Fibroblast of skin of right biceps (primary cell): ENCODE data around the gene FARSA.
A peak's percentile ranks its signal among the peaks of the same experiment; 100 is the strongest.
"Not testable (repeated sequence)": the region's sequence is repeated elsewhere in the genome, so short reads cannot be mapped to it uniquely, and the experiment has no call there.

Experiments used
- DNase-seq: peaks from one replicate; pipeline ENCODE4 v3.0.0-alpha.2; 2013

The FARSA gene

DNA sequence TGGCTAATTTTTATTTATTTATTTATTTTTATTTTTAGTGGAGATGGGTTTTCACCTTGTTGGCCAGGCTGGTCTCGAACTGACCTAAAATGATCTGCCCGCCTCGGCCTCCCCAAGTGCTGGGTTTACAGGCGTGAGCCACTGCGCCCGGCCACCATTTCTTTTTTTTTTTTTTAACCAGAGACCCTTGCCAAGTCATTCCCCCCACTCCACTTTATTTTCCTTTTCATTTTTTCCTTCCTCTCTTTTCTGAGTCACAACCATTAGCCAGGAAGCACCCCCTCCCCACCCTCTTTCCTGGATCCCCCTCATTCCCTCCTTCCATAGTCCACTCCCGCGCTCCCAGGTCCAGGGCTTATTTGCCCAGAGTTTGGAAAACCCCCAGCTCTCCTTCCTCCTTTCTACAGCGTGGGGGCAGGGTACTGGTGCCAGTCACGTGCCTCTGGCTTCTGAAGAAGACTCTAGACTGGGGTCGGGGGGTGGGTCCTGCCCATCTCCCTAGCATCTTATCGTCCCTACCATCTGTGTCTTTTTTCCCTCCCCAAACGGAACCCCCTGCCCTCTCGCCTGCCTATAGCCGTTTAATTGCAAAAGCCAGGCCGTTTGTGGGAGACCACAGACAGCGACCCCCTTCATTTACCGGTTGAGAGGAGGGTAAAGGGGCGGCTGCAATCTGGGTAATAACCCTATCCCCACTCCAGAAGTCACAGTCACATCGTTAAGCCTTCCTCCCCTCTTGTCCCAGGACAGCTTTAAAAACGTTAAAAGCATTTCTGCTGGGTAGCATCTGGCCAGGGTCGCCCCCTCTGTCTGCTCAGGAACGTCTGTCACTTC lies 3.8 kb upstream of the FARSA start:
- DNase-seq = peak; percentile 47

DNA sequence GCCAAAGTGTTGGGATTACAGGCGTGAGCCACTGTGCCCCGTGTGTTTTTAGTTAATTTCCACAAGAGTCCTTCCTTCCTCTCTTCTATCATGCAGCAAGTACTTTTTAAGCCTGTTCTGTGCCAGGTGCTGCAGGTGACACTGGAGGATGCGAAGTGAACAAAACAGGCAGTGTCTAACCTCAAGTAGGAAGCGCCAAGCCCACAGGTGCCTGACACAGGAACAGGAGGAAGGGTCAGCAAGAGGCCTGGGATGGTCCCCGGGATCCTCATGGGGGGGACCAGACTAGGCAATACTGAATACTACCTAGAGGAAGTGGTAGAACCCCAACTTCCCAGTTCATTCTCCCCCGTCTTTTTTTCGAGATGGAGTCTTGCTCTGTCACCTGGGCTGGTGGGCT lies 3.1 kb upstream of the FARSA start:
- DNase-seq = no peak

DNA sequence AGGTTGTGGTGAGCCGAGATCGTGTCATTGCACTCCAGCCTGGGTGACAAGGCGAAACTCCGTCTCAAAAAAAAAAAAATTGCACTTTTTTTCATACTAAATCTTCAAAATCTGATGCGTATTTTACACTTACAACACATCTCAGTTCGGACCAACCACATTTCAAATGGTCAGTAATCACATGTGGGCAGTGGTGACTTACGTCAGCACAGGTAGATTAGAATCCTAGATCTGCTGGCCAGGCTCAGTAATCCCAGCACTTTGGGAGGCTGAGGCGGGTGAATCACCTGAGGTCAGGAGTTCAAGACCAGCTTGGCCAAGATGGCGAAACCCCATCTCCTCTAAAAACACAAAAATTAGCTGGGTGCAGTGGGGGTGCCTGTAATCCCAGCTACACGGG lies 1.6 kb upstream of the FARSA start:
- no peak for DNase-seq

DNA sequence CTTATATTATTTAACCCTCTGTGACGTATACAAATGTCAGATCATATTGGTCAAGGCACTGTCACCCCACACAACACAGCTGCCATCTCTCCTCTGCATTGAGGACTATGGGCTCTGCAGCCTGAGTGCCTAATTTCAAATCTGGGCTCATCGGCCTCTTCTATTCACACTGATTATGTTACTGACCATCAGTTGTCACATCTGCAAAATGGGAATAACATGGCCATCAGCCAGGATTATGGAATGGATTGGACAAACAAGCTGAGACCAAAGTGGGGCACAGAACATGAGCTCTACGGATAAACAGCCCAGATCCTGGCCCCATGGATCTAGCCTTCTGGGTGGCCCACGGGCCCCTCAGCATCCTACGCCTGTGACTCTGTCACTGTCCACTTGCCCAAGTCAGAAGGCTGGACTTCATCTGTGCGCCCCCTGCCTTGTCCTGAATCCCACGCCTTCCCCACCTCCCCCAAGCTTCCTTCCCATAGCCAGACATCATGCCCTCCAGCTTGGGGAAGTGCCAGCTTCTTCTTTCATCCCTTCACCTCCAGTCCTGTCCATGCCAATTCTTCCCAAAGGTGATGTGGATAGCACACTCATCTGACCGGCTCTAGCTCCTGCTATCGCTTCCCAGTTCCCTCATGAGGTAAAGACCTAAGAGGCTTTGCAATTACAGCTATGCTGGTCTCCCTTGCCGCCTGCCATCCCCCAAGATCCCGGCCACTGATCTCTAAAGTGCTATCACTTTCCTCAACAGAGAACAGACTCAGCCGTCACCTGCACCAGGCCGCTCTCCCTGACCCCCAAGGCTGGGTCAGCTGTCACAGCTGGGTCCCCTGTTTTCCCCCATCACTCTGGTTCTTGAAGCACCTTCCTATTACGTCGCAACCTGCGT lies 872 bp downstream of the FARSA start:
- no peak for DNase-seq

- no peak for DNase-seq
Measured at GRCh38 chr19:12930002-12930645, 3.4 kb downstream of the FARSA start.

- DNase-seq = no peak
Measured at GRCh38 chr19:12924621-12925310, 8.7 kb downstream of the FARSA start.

DNA sequence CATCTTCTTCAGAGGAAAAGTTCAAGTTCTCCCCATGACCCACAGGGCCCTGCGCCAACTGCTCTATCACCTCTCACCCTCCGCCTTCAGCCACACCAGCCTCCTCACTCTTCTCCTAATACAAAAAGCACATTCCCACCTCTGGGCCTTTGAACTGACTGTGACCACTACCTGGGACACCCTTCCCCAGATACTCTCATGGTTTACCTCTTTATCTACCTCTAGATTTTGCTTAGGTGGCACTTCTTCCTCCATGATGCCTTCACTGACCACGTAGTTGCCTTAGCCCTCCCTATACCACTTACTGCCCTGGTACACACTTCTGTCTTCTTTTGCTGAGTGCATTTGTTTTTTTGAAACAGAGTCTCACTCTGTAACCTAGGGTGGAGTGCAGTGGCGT lies 10.6 kb downstream of the FARSA start:
- no peak for DNase-seq

GRCh38 chr19:12921047-12921446 lies 12.5 kb downstream of the FARSA start:
- DNase-seq = no peak

DNA sequence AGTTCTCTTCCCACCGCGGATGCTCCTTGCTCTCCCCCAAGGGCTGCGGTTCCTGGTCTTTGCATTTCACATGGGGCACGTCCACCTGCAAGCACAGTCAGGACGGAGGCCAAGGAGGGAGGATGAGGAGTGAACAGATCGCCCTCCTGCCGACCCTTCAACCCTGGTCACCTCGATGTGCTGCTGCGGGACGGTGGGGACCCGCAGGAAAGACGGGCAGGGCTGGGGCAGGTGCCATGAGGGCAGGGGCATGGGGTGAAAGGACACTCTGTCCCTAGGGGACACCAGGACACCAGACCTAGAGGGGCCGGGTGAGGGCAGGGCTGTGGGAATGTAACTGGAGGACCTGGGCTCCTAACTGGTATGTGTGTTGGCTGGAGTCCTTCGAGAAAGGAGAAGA lies 15.3 kb downstream of the FARSA start:
- DNase-seq = no peak

GRCh38 chr19:12915860-12916259 lies 17.7 kb downstream of the FARSA start:
- not testable (repeated sequence) for DNase-seq

GRCh38 chr19:12913851-12914690 lies 19.4 kb downstream of the FARSA start:
- peak; percentile 34 for DNase-seq

GRCh38 chr19:12913011-12913561 lies 20.4 kb downstream of the FARSA start:
- peak; percentile 70 for DNase-seq

DNA sequence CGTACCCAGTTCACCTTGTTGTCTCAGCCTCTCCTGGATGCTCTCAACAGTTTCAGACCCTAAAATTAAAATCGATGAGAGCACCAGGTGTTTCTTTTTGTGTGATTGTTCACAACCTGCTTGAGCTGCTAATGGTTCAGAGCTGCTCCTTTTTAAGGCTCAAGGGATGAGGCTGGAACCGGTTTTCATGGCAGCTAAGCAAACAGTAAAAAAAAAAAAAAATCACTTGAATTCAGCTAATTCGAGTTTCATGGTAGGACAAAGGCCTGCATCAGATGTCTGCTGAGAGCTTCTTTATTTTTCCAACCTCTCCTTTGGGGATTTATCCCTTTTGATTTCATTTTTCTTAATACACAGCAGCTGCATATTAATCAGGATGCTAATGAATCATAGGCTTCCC lies 20.9 kb downstream of the FARSA start:
- no peak for DNase-seq

DNA sequence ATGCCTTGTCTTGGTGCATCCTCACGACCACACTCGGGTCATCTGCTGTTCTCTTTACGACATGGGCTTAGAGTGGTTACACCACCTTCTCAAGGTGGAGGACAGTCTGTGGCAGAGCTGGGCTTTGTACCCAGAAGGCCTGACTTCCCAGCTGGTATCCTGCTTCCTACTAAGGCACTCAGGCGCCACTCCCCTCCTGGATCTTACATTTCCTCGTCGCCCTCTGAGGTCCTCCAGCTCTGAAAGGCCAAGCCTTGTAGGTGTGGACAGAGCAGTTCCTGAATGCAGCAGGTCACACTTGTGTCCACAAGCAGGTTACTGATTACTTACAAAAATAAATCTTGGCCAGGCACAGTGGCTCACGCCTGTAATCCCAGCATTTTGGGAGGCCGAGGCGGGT lies 26.3 kb downstream of the FARSA start:
- no peak for DNase-seq

- DNase-seq = no peak
Measured at GRCh38 chr19:12899891-12900518, 33.5 kb downstream of the FARSA start.

GRCh38 chr19:12896460-12896859 lies 37.1 kb downstream of the FARSA start:
- no peak for DNase-seq

DNA sequence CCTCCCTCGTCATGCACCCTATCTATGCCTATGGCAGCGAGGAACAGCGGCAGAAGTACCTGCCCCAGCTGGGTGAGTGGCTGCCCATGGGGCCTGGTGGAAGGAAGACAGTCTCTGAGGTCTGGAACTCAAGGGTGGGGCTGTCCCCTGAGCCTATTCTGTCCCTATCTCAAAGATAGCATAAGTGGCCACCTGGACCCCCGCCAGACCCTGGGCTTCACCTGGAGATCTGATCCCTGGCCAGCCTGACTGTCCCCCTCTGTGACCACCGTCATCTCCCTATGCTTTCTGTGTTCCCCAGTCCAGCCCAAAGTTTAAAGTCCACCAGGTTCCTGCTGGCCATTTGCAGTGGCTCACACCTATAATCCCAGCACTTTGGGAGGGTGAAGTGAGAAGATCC lies 39.9 kb downstream of the FARSA start:
- DNase-seq = no peak

GRCh38 chr19:12891553-12892021 lies 41.9 kb downstream of the FARSA start:
- DNase-seq = no peak

- DNase-seq = peak; percentile 99
Measured at GRCh38 chr19:12890787-12891552, 42.5 kb downstream of the FARSA start, which contains the start of gene GCDH. TSS of gene GCDH (plus strand) at chr19:12891160. CDS start at chr19:12891305, 145 bp downstream.

- DNase-seq = not testable (repeated sequence)
Measured at GRCh38 chr19:12890299-12890786, 43.2 kb downstream of the FARSA start.
